Subcutaneous adipose tissue (tissue), 4 donors: Measurements from ENCODE around the gene KIAA0319L. TPM values are rescaled to one million over a fixed set of nuclear protein-coding genes. Genes with fewer than 3 reads are reported as not detected.

ENCODE experiments used
- CTCF ChIP-seq: fragments of 450-650 bp; IDR thresholded peaks from one replicate; pipeline ENCODE4 v1.5.1; 2016; ENCODE audit warnings: low read depth, mild to moderate bottlenecking, control low read depth, antibody characterized with exemption, moderate library complexity
- total RNA-seq, 4 donors: library from RNA; depleted of rRNA; stranded (reverse); fragments of >200 nt; gene quantifications; one replicate each; pipeline ENCODE4 v1.1.0, GENCODE V29; 2016

The KIAA0319L gene
- total RNA-seq, 4 donors from 2014 or later: 35.9 to 77.6 (median 61.8) TPM

- no peak for TF ChIP-seq CTCF
These were observed 15.1 kb upstream of the KIAA0319L start for GRCh38 chr1:35572296-35572695.

- no peak for TF ChIP-seq CTCF
These were observed 14.1 kb upstream of the KIAA0319L start for GRCh38 chr1:35571263-35571662.

- no peak for TF ChIP-seq CTCF
These were observed 13.5 kb upstream of the KIAA0319L start for GRCh38 chr1:35570589-35571137.

- TF ChIP-seq CTCF: no peak
These were observed 12.7 kb upstream of the KIAA0319L start for GRCh38 chr1:35569936-35570335.

- TF ChIP-seq CTCF: no peak
These were observed 11.8 kb upstream of the KIAA0319L start for GRCh38 chr1:35568975-35569395.

GRCh38 chr1:35567947-35568558 lies 10.8 kb upstream of the KIAA0319L start:
- TF ChIP-seq CTCF: no peak

GRCh38 chr1:35565742-35566133 lies 8.5 kb upstream of the KIAA0319L start:
- no peak for TF ChIP-seq CTCF
